Testis (tissue), 3 donors: ENCODE results near the gene CREBBP. TPM values are rescaled to one million over a fixed set of nuclear protein-coding genes. Genes with fewer than 3 reads are reported as not detected.

Experiments
- DNase-seq: peaks from one replicate; pipeline ENCODE4 v3.0.0-alpha.2; 2019
- H3K27ac ChIP-seq, 2 donors: fragments of 200-600 bp; sonication (generic); one replicate each; pipeline ENCODE4 v1.5.1; 2019
- H3K27me3 ChIP-seq: fragments of 200-600 bp; sonication (generic); one replicate; pipeline ENCODE4 v1.5.1; 2019
- H3K36me3 ChIP-seq: fragments of 200-600 bp; sonication (generic); one replicate; pipeline ENCODE4 v1.5.1; 2017; ENCODE audit warnings: low read depth; ENCODE audit errors: missing control alignments
- H3K4me1 ChIP-seq: fragments of 200-600 bp; sonication (generic); one replicate; pipeline ENCODE4 v1.5.1; 2019
- H3K4me3 ChIP-seq, 2 donors: fragments of 200-600 bp; sonication (generic); one replicate each; pipeline ENCODE4 v1.5.1; 2017 to 2019
- H3K9me3 ChIP-seq: fragments of 200-600 bp; sonication (generic); one replicate; pipeline ENCODE4 v1.5.1; 2017
- CTCF ChIP-seq, 3 experiments: fragments of 450-650 bp in 2 of 3; fragments of 200-600 bp in 1 of 3; sonication (generic) in 1 of 3; IDR thresholded peaks; one replicate each; pipeline ENCODE4 v1.5.1; 2016 to 2019; ENCODE audit warnings: antibody characterized with exemption in 3 of 3, mild to moderate bottlenecking in 2 of 3, moderate library complexity in 1 of 3
- POLR2A ChIP-seq: fragments of 450-650 bp; IDR thresholded peaks from one replicate; pipeline ENCODE4 v1.6.1; 2017; ENCODE audit warnings: antibody characterized with exemption, mild to moderate bottlenecking, moderate library complexity
- WGBS, 2 donors: methylation state at CpG; one replicate each; pipeline ENCODE4 v1.1.5; 2018; 5-methylcytosine and 5-hydroxymethylcytosine counted together
- intact Hi-C: fragments of 100-400 bp; cut with DNase I; formaldehyde crosslinking; loops from one replicate; pipeline ENCODE4 v1.15.1; 2023; ENCODE audit warnings: low total_unique reads
- polyA plus RNA-seq: library from polyadenylated mRNA; stranded (reverse); fragments of 350-450 nt; fragmentation: Illumina TruSeq; extraction: RNeasy Lipid Tissue Mini Kit (QIAGEN cat#74804); gene quantifications from one replicate; pipeline ENCODE4 v1.2.3, GENCODE V29; 2014; ENCODE audit warnings: low read depth, low replicate concordance; ENCODE audit not compliant: insufficient read depth
- total RNA-seq, 2 donors: library from RNA; depleted of rRNA; stranded (reverse); fragments of >200 nt; gene quantifications; one replicate each; pipeline ENCODE4 v1.2.3, GENCODE V29; 2016

CREBBP gene
- total and polyA plus RNA-seq, 3 donors from 2014 or later, result 86.0 to 185 (median 141) TPM

GRCh38 chr16:3744018-3744417 is 136.5 kb downstream of the CREBBP start:
- H3K27me3 ChIP-seq, result no peaks in the 10 kb centered on the region
- intact Hi-C loops, result no loop called here
- WGBS, 2 donors, result 59 to 87% methylated on average over 7 of the region's 7 CpGs
- TF ChIP-seq CTCF (IDR thresholded peaks at IDR 0.05) (no peak), POLR2A (no peak)
- H3K9me3 ChIP-seq, result no peaks in the 10 kb centered on the region
- H3K4me1 ChIP-seq, result no peaks in the 10 kb centered on the region
- no peak for DNase-seq
- H3K27ac ChIP-seq, result no peak overlapping the region
- H3K4me3 ChIP-seq, result no peak overlapping the region
- H3K36me3 ChIP-seq, result no peaks in the 10 kb centered on the region

DNA sequence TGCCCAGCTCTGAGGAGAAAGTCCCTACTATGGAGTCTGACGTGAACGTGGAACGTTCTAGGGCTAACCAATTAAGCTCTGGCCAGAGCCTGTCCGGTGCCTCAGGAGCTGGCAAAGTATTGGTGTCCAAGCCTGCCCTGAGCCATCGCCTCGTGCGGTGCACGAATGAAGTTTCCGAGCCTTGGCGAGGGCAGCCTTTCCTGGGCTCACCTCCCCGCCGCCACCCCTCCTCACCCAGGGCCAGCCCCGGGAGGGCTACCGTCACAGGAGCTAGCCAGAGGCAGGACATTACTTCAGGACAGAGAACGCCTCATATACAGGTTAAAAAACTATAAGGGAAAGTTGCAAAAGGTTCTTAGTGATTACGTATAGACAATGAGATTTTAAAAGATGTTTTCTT is 139.6 kb downstream of the CREBBP start:
- H3K27ac ChIP-seq, result no peak overlapping the region
- whole genome bisulfite sequencing, 2 donors, result 94 to 97% methylated on average over 16 of the region's 16 CpGs
- TF ChIP-seq POLR2A, result no peak
- no peak for TF ChIP-seq CTCF (IDR thresholded peaks at IDR 0.05)
- no peak for DNase-seq
- no peak overlapping the region for H3K4me3 ChIP-seq
- H3K27me3 ChIP-seq, result no peaks in the 10 kb centered on the region
- no peaks in the 10 kb centered on the region for H3K9me3 ChIP-seq
- intact Hi-C loops, result no loop called here
- no peaks in the 10 kb centered on the region for H3K36me3 ChIP-seq
- H3K4me1 ChIP-seq, result no peaks in the 10 kb centered on the region

DNA sequence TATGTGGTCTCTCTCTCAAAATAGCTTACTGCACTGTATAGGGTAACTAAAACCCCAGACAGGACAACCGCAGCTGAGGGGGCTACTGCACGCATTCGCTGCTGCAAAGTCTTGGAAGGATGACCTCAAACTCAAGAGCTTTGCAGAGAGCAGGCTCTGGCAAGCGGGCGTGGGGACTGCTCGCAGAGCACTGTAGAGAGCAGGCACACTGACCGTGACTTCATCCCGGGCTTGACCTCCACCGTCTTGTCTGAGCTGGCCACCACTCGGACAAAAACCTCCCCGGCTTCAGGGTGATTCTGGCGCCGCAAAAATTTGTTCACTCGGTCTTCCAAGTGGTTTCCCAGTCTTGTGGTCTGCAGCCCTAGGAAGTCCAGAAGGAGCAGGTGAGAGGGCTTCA is 140.3 kb downstream of the CREBBP start:
- no peak for TF ChIP-seq CTCF (IDR thresholded peaks at IDR 0.05)
- no peak for TF ChIP-seq POLR2A
- Histone ChIP-seq H3K27ac (no peak overlapping the region), H3K9me3 (no peaks in the 10 kb centered on the region), H3K36me3 (no peaks in the 10 kb centered on the region), H3K27me3 (no peaks in the 10 kb centered on the region), H3K4me3 (no peak overlapping the region), H3K4me1 (no peaks in the 10 kb centered on the region)
- 83 to 97% methylated on average over 14 of the region's 14 CpGs for WGBS, 2 donors
- no peak for DNase-seq
- intact Hi-C loops, result no loop called here

DNA sequence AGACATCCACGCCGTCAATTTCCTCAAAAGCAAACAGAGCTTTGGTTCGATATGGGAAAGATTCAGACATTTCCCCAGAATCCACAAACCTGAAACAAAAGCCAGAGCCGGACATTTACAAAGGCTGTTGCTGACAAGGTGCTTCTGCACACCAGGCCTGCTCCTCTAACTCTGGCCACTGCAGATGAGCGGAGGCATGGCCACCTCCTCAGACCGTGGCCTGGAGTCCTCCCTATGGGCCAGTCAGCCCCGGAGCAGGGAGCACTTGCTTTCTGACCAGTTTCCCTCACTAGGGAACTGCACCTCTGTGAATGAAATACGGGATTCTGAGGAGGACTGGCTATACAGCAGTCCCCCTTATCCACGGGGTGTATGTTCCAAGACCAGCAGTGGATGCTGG is 140.9 kb downstream of the CREBBP start:
- intact Hi-C loops, result no loop called here
- no peaks in the 10 kb centered on the region for H3K4me1 ChIP-seq
- no peak overlapping the region for H3K27ac ChIP-seq
- H3K9me3 ChIP-seq, result no peaks in the 10 kb centered on the region
- DNase-seq, result no peak
- H3K4me3 ChIP-seq, result no peak overlapping the region
- no peaks in the 10 kb centered on the region for H3K27me3 ChIP-seq
- 91 to 94% methylated on average over 7 to 9 of the region's 9 CpGs for WGBS, 2 donors
- H3K36me3 ChIP-seq, result no peaks in the 10 kb centered on the region
- TF ChIP-seq POLR2A (no peak), CTCF (IDR thresholded peaks at IDR 0.05) (no peak)

- 93 to 95% methylated on average over 8 of the region's 8 CpGs for WGBS, 2 donors
- Histone ChIP-seq H3K9me3 (no peaks in the 10 kb centered on the region), H3K4me1 (no peaks in the 10 kb centered on the region), H3K36me3 (no peaks in the 10 kb centered on the region), H3K27ac (no peak overlapping the region), H3K4me3 (no peak overlapping the region), H3K27me3 (no peaks in the 10 kb centered on the region)
- intact Hi-C loops, result no loop called here
- no peak for DNase-seq
- no peak for TF ChIP-seq CTCF (IDR thresholded peaks at IDR 0.05)
- TF ChIP-seq POLR2A, result no peak
Measured at GRCh38 chr16:3738541-3738940, 142.0 kb downstream of the CREBBP start.
